Measurements from ENCODE around the gene TRIM29. TPM values are rescaled to one million over a fixed set of nuclear protein-coding genes. Genes with fewer than 3 reads are reported as not detected.
"Not testable (repeated sequence)": the region's sequence is repeated elsewhere in the genome, so short reads cannot be mapped to it uniquely, and the experiment has no call there.

TRIM29 gene
- total RNA-seq, 1 donor from 2014 or later: not detected

DNA sequence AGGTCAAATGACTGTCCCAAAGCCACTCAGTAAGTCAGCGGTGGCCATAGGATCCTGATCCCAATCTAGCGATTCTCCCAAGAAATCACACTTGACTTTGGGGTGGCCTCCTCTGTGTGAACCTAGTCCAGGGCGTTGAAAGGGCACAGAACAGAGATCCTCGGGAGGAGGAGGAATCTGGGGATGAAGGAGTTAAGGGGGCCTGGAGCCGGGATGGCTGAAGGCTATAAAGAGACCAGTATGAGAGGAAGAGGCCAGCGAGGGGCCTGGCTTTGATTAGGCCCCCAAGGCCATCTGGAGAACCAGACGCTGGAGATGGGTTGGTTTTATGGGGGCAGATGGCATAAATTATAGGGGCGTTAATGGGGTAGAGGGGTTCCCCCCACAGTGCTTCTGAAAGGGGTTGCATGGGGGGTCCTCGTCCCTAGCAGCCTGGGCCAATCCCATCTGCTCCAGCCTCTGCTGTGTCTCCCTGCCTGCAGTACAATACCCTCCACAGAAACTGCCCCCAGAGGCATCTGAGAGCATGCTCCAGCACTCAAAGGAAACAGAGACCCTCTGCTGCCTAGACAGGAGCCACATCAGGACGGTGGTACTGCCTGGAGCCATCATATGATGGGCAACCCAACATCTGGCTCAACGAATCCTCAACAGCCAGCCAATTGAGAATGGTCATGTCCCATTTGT is 35.2 kb upstream of the TRIM29 start:
- no peak for DNase-seq (ENCODE audit: low read depth)

DNA sequence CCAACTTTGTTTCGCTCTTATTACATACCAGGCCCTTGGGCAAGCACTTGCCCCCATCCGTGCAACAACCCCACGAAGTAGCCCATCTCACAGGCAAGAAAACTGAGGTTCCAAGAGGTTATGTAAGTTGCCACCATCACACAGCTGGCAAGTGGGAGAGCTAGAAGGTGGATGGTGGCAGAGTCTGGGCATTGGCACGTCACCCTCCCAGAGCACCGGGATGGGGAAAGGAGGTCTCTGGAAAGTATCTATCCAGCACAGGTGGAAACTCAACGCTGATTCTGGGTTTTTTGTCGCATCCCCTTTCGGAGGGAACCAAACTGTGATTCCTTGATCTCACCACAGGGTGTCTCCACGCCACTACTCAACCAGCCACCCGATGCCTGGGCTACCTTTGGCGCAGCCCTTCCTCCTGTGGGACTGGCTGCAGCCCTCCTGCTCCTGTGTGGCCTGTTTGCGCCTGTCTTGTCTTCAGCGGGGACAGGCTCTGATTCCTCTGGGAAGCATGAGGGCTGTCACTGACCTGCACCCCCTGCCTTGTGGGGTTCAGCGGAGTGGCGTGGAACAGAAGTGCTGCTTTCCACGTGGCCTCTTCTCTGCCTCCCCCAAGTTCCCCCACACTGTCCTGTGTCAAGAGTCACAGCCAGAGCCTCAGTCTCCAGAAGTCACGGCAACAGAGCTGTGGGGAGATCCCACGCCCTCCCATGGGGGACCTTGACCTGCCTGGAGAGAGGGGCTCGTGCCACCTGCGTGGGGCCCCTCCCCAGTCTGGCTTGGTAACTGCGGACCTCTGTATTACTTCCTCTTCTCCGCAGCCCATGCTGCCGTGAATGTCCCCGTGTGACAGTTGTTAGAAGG is 34.4 kb upstream of the TRIM29 start:
- DNase-seq (ENCODE audit: low read depth): peak; percentile 54

DNA sequence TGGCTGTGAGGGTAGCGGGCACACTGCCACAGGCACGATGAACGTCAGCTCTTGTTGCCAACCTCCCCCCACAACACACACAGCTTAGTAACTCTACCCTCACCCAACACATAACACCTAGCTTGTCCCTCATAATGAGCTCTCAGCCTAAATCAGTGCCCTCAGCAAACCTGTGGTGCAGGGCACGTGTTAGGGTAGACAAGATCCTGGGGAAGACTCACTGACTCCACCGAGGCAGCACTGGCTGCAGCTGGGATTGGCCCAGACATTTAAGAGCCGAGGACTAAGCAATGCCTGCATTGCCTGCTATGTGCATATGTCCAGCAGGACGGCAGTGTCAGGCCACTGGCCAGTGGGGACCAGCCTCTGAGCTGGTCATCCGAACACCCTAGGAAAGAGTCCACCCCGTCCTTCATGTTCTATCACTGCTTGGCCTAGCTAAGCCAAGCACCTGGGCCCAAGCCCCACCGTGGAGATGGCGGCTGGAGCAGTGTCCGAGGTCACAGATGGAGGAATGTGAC is 32.9 kb upstream of the TRIM29 start:
- DNase-seq (ENCODE audit: low read depth): no peak

DNA sequence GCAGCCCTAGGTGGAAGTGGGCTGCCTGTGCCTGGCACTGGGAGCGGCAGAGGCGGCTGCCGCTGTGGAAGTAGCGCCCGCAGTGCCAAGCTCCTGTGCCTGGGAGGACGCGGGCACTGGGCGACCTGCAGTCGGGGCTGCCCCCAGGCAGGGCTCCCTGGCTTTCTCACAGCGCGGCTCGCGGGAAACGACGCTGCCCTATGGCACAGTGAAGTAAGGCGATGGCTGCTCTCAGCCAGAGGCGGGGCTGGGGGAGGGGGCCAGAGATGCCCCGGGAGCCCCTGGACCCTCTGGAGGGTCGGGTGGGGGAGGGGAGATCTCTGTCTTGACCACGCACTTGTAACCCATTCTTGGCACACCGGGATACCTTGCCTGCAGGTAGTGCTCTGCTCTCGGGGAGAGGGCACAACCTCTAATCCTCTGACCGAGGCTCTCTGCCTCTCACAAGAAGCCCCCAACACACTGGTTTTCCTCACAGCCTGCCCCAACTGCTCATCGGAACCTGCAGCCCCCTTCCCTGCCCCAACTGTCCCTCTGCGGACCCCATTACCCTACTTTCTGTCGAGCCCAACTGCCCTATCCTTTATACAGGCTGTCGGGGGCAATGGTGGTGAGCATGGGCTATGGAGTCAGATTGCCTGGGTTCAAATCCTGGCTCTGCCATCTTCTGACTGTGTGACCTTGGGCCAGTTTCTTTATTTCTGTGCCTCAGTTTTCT is 32.2 kb upstream of the TRIM29 start:
- no peak for DNase-seq (ENCODE audit: low read depth)

DNA sequence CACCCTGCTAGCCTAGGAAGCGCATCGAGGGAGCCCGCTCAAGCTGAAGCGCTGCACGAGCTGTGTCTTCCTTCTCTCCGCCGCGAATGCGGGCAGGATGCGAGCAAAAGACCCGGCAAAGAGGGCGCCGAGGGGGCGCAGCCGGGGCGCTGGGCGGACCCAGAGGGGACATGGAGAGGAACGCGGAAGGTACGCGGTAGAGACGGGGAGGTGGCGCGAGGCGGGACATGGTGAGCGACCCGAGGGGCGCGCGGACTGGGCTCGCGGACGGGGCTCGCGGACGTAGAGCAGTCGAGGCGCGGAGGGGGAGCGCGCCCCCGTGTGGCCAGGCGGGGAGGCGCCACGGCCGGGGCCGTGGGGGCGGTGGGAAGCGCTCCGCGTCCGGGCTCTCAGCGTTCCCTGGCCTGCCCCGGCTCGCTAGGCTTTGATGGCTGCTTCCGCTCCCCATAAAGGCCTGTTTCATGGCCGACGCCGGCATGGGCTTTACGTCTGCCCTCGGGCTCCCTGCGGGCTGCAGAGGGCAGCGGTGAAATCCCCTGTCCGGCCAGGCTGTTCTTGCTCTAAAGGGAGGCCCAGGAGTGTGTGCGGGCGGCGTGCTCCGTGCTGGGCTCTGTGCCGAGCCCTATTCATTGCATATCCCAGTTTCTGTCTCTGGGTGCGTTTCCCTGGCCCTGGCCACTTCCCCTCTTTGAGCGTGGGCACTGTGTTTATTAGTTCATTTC is 31.2 kb upstream of the TRIM29 start:
- peak; percentile 37 for DNase-seq (ENCODE audit: low read depth)

DNA sequence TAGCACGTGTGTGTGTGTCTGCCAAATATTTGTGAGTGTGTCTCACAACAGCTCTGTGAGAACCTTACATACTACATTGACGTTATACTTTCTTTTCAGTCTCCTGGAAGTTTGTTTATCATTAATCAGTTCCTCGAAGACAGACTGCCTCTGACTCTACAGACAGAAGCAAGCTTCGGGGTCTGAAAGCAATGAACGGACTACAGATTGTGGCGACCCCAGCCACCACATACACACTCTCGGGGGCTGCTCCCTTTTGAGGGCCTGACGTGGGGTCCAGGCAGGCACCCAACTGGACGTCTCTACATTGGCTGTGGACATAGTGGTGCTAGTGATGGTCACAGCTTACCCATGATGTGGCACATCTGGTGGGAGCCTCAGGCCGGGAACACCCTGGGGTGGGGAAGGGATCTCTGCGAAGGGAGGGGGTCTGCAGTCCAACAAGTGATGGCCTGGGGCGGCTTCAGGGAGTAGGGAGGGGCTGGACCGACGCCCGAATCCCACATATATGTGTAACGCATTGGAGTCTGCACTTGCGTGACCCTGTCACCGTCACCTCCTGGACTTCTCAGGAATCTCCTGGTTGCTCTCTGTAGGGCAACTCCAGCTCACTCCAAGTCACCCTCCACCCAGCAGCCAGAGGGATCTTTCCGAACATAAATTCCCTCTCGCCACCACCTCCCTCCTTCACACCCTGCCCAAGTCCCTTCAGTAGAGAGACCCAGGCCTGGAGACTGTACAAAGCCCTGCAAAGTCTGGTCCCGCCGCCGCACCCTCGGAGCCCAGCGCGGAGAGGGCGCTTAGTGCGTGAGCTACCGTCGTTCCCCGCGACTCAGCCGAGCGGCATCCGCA is 30.4 kb upstream of the TRIM29 start:
- DNase-seq (ENCODE audit: low read depth): no peak

DNA sequence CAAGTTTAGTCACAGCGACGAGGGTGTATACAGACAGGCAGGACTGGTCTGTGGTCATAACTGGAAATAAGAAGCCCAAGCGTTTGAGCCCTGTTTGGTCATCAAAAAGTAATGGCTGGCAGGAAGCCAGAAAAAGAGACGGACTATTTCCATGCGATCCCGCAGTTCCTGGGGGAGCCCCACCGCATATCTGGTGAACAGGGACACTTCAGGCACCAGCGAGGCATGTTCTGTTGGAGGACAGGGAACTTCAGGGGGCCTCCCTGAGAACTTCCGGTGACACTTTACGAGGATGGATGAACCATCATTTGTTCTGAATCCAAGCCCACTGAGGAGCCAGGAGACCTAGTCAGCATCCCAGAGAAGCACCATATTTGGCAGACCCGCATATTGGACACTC is 29.7 kb upstream of the TRIM29 start:
- no peak for DNase-seq (ENCODE audit: low read depth)

DNA sequence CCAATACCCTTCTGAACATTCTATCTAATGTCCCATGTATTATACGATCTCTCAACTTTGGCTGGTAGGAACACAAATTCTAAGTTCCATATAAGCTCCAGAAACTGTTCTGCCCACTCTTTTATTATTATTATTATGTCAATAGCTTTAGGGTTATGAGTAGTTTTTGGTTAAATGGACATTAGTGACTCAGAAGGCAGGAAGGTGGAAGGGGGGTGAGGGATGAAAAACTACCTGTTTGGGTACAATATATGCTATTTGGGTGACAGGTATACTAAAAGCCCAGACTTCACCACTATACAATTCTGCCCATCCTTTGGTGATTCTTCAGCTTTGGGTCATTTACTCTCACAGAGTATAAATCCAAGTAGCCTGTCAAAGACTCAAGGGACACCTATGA is 22.5 kb upstream of the TRIM29 start:
- no peak for DNase-seq (ENCODE audit: low read depth)

DNA sequence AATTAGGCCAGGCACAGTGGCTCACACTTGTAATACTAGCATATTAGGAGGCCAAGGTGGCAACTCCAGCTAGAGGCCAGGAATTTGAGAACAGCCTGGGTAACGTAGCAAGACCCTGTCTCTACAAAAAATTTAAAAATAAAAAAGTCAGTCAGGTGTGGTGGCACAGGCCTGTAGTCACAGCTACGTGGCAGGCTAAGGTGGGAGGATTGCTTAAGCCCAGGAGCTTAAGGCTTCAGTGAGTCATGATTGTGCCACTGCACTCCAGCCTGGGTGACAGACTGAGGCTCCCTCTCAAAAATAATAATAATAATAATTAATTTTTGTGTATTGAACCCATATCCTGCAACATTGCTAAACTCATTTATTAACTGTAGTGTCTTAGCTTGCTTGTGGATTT is 15.3 kb upstream of the TRIM29 start:
- DNase-seq (ENCODE audit: low read depth): no peak

DNA sequence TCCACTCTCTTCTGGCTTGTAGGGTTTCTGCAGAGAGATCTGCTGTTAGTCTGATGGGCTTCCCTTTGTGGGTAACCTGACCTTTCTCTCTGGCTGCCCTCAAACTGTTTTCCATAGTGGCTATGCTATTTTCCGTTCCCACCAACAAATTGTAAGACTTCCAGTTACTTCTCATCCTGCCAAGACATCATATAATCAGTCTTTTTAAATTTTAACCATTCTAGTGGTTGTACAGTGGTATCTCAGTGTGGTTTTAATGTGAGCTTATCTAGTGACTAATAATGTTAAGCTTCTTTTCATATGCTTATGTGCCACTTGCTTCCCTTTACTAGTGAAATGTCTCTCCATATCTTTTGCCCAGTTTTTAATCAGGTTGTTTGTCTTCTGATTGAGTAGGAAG is 13.6 kb upstream of the TRIM29 start:
- DNase-seq (ENCODE audit: low read depth): no peak

DNA sequence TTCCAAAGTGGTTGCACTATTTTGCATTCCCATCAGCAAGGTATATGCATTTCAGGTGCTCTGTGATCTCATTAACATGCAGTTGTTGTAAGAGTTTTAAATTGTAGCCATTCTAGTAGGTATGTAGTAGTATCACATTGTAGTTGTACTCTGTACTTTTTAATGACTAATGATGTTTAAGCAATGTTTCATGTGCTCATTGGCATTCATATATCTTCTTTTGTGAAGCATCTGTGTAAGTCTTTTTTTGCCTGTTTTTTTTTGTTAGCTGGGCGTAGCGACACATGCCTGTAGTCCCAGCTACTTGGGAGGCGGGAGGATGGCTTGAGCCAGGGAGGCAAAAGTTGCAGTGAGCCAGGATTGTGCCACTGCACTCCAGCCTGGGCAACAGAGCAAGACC is 11.3 kb upstream of the TRIM29 start:
- DNase-seq (ENCODE audit: low read depth): no peak

DNA sequence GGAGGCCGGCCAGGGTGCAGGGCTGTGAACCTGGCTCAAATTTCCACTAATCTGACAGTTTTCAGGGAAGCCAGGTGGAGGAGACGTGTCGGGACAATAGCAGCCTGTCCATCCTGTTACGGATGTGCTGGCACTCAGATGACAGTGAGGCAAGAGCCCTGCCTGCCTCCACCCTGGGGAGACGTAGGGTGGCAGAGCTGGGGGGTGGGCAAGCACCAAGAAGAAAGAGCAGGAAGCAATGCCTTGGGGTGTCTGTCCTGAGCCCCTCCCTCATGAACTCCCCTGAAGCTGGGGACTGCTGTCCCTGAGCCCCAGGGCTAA is 10.0 kb upstream of the TRIM29 start:
- DNase-seq (ENCODE audit: low read depth): no peak

DNA sequence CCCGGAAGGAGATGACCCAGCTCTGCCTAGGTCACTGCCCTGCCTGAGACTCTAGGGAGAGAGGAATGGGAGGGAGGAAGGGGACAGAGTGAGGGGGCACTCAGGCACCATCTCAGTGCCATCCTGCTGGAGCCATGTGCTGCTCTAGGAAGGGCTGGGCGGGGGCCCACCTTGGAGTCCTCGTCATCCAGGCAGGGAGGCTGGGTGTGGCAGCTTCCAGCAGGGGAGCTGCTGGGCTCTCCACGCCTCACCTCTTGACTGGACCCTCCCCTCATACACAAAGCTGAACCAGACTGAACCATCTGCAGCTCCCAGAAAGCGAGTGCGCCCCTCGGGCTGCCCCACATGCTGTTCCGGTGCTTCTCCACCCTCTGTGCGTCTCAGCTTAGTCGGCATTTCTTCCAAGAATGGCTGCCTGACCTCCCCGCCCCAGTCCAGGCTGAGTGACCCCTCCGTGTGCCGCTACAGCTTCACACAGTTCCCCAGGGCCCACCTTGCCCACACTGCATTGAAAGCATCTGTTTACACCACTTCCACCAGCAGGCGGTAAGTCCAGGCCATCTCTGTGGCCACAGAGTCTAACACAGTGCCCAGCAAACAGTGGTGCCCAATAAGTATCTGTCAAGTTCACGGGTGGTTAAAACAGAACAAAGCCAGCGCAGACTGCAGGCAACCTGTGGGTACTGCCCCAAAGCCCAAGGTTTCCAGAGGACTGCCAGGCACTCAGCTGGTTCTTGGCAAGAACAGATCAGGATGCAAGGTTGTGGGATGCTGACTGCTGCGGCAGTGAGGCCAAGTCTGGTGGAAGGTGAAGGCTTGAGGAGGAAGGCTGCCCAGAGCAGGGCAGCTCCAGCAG is 9.4 kb upstream of the TRIM29 start:
- no peak for DNase-seq (ENCODE audit: low read depth)

DNA sequence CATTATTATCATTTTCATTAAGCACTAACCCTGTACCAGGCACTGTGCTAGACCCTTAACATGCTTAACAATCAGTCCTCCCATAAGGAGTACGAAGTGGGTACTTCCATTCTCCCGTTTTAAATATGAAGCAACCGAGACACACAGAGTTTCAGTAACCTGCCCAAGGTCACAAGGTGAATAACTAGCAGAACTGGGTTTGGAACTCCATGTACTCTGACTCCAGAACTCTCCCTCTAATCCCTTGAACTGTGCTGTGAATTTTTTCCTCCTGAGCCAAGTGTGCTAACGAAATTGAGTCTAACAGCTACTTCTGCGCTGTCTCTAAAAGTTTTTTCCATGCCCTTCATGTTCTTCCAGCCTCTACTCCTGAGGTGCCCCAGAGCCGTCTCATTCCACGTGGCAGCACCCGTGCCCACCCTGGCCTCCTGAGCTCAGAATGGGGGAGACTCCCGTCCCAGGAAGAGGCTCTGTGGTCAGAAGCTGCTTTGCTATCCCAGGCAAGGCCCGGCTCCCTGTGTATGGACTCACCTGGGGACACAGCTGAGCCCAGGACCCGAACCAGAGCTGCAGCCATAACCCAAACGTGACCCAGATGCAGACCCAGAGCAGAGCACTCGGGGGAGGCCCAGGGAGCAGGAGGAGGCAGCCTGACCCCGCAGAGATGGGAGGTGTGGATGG is 8.6 kb upstream of the TRIM29 start:
- no peak for DNase-seq (ENCODE audit: low read depth)

DNA sequence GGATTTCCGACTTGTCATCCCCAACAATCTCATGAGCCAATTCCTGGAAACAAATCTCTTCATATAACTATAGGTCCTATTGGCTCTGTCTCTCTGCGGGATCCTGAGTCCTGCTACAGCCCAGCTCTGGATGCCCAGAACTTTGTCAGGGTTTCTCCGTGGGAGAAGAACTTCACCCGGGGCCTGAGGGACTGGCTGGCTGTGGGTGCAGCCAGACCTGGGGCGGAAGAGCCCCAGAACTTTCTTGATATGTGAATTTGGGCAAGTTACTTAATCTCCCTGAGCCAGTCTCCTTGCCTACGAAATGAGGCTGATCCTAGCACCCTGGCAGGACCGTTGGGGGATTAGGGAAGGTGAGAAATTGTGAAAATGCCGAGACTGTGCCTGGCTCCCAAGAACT is 6.6 kb upstream of the TRIM29 start:
- no peak for DNase-seq (ENCODE audit: low read depth)

DNA sequence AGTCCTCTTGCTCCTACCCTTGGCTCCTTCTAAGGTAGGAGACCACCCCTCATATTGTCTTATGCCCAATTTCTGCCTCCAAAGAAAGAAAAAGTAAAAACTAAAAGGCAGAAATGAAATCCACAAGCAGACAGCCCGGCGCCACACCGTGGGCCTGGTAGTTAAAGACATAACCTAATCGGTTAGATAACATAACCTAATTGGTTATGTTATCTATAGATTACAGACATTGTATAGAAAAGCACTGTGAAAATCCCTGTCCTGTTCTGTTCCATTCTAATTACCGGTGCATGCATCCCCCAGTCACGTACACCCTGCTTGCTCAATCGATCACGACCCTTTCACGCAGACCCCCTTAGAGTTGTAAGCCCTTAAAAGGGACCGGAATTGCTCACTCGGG is 5.6 kb upstream of the TRIM29 start:
- DNase-seq (ENCODE audit: low read depth): not testable (repeated sequence)

DNA sequence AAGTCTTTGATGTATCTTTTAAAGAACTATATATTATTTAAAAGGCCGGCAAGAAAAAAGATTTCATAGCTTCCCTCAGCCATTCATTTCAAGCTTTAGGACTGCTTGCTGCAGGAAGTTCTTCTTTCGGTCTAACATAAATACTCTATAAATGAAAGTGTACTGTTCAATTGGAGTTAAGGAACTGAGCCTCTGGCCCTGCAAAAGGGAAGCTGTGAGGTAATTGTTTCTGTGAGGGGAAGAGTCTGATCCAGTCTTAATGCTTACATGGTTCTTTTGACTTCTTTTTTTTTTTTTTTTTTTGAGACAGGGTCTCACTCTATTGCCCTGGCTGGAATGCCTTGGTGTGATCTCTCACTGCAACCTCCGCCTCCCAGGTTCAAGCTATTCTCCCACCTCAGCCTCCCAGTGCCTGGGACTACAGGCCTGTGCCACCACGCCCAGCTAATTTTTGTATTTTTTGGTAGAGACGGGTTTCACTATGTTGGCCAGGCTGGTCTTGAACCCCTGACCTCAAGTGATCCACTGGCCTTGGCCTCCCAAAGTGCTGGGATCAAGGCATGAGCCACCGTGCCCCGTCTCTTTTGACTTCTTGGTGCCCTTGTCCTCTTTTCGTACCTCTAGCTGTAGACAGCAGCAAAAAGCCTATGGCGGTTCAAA is 4.7 kb upstream of the TRIM29 start:
- DNase-seq (ENCODE audit: low read depth): no peak

DNA sequence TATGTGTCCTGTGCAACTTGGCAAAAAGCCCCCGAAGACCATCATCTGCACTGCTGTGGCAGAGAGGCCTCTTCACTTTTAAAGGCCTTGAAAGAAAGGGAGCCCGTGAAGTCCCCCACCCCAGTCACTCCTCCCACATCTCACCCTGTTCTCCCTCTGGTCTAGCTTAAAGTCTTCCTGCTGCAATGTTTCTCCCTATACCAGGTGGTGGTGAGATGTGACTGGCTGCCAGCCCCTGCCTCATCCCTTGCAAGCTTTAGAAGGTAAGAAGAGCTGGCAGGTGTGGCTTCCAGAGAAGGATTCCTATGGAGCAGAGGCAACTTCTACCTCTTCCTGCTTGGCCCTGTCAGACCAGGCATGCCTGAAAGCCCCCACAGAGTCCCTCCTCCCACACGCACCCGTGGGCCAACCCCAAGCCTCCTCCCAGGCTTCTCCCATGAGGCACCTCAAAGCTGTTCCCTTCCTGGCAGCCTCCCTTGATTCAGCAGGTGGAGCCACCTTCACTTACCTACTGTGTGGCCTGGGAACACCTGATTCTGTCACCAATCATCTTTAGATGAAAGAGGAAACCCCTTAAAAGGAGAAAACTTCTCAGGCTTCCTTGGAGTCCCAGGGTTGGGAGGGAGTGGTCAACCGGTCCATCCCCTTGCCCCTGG is 4.0 kb upstream of the TRIM29 start:
- no peak for DNase-seq (ENCODE audit: low read depth)

Data from myocyte (in vitro differentiated cells).